Fibroblast of lung (primary cell): ENCODE data around the gene SMAD2. TPM values are rescaled to one million over a fixed set of nuclear protein-coding genes. Genes with fewer than 3 reads are reported as not detected.

ENCODE experiments used
- DNase-seq, 2 donors: peaks; one replicate each; pipeline versions ENCODE4 v3.0.0 to v3.0.0-alpha.2; 2010; ENCODE audit warnings: low read depth in 2 of 2
- H2AFZ ChIP-seq: 2 replicates; pipeline ENCODE4 v1.5.1; 2012; ENCODE audit warnings: low read length, control low read depth, inconsistent platforms
- H3K27ac ChIP-seq: 2 replicates; pipeline ENCODE4 v1.5.1; 2011; ENCODE audit warnings: low read length, control low read depth; ENCODE audit not compliant: insufficient read depth
- H3K27me3 ChIP-seq: 2 replicates; pipeline ENCODE4 v1.5.1; 2011; ENCODE audit warnings: mild to moderate bottlenecking, low read length; ENCODE audit not compliant: control insufficient read depth, insufficient read depth
- H3K36me3 ChIP-seq: 2 replicates; pipeline ENCODE4 v1.5.1; 2011; ENCODE audit warnings: low read length; ENCODE audit not compliant: control insufficient read depth, insufficient read depth
- H3K4me1 ChIP-seq: 2 replicates; pipeline ENCODE4 v1.5.1; 2011; ENCODE audit warnings: low read length; ENCODE audit not compliant: control insufficient read depth, insufficient read depth; ENCODE audit errors: extremely low read depth
- H3K4me2 ChIP-seq: 2 replicates; pipeline ENCODE4 v1.5.1; 2011; ENCODE audit warnings: low read length, control low read depth; ENCODE audit not compliant: insufficient read depth; ENCODE audit errors: extremely low read depth
- H3K4me3 ChIP-seq, 4 experiments: fragments of 200-600 bp in 1 of 4; sonication (generic) in 1 of 4; replicated peaks in 1 of 4; 2 replicates each; pipeline ENCODE4 v1.5.1; 2011 to 2016; ENCODE audit warnings: low read length in 4 of 4, low read depth in 3 of 4, mild to moderate bottlenecking in 3 of 4, control low read depth in 2 of 4, inconsistent platforms in 1 of 4, mixed read lengths in 1 of 4; ENCODE audit not compliant: insufficient read depth in 1 of 4; ENCODE audit errors: control extremely low read depth in 1 of 4
- H3K79me2 ChIP-seq: 2 replicates; pipeline ENCODE4 v1.5.1; 2012; ENCODE audit warnings: mild to moderate bottlenecking, low read length, inconsistent platforms; ENCODE audit not compliant: control insufficient read depth, insufficient read depth
- H3K9ac ChIP-seq: 2 replicates; pipeline ENCODE4 v1.5.1; 2011; ENCODE audit warnings: mild to moderate bottlenecking, low read length, control low read depth; ENCODE audit not compliant: insufficient read depth
- H3K9me3 ChIP-seq: 2 replicates; pipeline ENCODE4 v1.5.1; 2012; ENCODE audit warnings: low read depth, low read length; ENCODE audit not compliant: control insufficient read depth, insufficient read depth
- H4K20me1 ChIP-seq: 2 replicates; pipeline ENCODE4 v1.5.1; 2011; ENCODE audit warnings: low read length; ENCODE audit not compliant: control insufficient read depth, insufficient read depth; ENCODE audit errors: extremely low read depth
- EZH2 ChIP-seq: IDR thresholded peaks from 2 replicates; pipeline ENCODE4 v1.5.1; 2012; ENCODE audit warnings: low read length, control low read depth, mild to moderate bottlenecking; ENCODE audit errors: missing control alignments
- polyA plus RNA-seq, 2 donors: library from polyadenylated mRNA; depleted of rRNA in 1 of 2; stranded (reverse) in 1 of 2; unstranded in 1 of 2; fragments of >200 nt; gene quantifications; 2 replicates each; pipeline ENCODE4 v1.2.1, GENCODE V29; 2011 to 2012; ENCODE audit warnings: missing spikeins in 1 of 2
- total RNA-seq: library from RNA; depleted of rRNA; stranded (reverse); fragments of >200 nt; gene quantifications from 2 replicates; pipeline ENCODE4 v1.2.1, GENCODE V29; 2014
- TF ChIP-seq, protein P1 (sequence below), 2 donors: IDR thresholded peaks in 1 of 2; conservative IDR thresholded peaks in 1 of 2; 1 replicate in 1 of 2; 2 replicates in 1 of 2; pipeline ENCODE4 v1.5.1; 2011 to 2012; ENCODE audit warnings: low read length in 2 of 2, control low read depth in 1 of 2, inconsistent platforms in 1 of 2, low read depth in 1 of 2, mild to moderate bottlenecking in 1 of 2

The SMAD2 gene
- total and polyA plus RNA-seq, 2 donors (not counting 1 experiment from before 2014, with no cell fraction given): 76.0 to 111 TPM

DNA sequence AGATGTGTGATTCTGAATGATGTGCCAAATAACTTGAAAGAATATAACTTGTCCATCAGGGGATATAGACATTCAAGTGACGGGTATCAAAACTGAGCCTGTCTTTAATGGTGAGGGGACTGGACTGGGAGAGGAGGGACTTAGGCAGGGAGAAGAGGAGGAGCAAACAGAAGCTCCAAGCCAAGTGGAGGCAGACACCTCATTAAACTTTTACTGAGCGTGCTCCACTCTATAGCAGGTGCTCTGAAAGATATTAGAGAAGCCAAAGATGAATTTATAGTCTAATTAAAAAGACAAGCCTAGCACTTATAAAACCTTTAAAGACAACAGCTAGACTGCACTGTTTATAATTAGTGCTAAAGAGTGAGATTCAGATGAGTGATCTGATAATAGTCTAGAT lies 47.7 kb upstream of the SMAD2 start:
- no peak for DNase-seq
- Histone ChIP-seq H3K4me1 (no peaks in the 10 kb centered on the region), H3K27me3 (no peaks in the 10 kb centered on the region), H3K79me2 (no peaks in the 10 kb centered on the region), H3K9me3 (no peaks in the 10 kb centered on the region), H2AFZ (no peak overlapping the region), H3K27ac (no peak overlapping the region), H4K20me1 (no peaks in the 10 kb centered on the region), H3K4me3 (no peak overlapping the region), H3K9ac (no peak overlapping the region), H3K4me2 (no peak overlapping the region), H3K36me3 (no peaks in the 10 kb centered on the region)
- TF ChIP-seq EZH2: no peak
- TF ChIP-seq, protein P1, sequence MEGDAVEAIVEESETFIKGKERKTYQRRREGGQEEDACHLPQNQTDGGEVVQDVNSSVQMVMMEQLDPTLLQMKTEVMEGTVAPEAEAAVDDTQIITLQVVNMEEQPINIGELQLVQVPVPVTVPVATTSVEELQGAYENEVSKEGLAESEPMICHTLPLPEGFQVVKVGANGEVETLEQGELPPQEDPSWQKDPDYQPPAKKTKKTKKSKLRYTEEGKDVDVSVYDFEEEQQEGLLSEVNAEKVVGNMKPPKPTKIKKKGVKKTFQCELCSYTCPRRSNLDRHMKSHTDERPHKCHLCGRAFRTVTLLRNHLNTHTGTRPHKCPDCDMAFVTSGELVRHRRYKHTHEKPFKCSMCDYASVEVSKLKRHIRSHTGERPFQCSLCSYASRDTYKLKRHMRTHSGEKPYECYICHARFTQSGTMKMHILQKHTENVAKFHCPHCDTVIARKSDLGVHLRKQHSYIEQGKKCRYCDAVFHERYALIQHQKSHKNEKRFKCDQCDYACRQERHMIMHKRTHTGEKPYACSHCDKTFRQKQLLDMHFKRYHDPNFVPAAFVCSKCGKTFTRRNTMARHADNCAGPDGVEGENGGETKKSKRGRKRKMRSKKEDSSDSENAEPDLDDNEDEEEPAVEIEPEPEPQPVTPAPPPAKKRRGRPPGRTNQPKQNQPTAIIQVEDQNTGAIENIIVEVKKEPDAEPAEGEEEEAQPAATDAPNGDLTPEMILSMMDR (conservative IDR thresholded peaks at IDR 0.05 in 1 of 2, IDR thresholded peaks at IDR 0.05 in 1 of 2; ENCODE audit: low read depth in 1 of 2, low read length in 2 of 2): no peak

DNA sequence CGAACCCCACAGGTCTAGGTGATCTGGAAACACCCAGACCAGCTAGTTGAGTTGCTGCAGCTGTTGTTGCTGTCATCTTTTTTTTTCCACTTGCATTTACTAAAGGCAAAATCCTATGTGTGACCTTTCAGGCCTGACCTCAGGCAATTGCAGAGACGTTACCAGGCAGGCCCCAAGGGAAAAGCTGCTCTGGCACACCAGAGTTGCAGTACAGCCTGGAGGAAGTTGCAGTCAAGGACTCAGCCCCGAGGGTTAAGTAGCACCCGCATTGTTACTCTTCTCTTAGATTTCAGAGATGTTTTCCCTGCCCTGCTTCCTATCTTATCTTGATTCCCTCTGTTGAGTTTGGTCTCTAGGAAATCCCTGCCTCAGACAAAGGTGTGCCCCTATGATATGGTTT lies 45.2 kb upstream of the SMAD2 start:
- H3K4me3 ChIP-seq: no peak overlapping the region
- TF ChIP-seq EZH2: no peak
- TF ChIP-seq, protein P1 (conservative IDR thresholded peaks at IDR 0.05 in 1 of 2, IDR thresholded peaks at IDR 0.05 in 1 of 2; ENCODE audit: low read depth in 1 of 2, low read length in 2 of 2): no peak
- H3K9ac ChIP-seq: no peak overlapping the region
- H3K36me3 ChIP-seq: no peaks in the 10 kb centered on the region
- H3K79me2 ChIP-seq: no peaks in the 10 kb centered on the region
- no peak for DNase-seq
- H3K9me3 ChIP-seq: no peaks in the 10 kb centered on the region
- no peaks in the 10 kb centered on the region for H3K27me3 ChIP-seq
- no peak overlapping the region for H3K27ac ChIP-seq
- no peak overlapping the region for H3K4me2 ChIP-seq
- no peaks in the 10 kb centered on the region for H3K4me1 ChIP-seq
- H4K20me1 ChIP-seq: no peaks in the 10 kb centered on the region
- no peak overlapping the region for H2AFZ ChIP-seq

DNA sequence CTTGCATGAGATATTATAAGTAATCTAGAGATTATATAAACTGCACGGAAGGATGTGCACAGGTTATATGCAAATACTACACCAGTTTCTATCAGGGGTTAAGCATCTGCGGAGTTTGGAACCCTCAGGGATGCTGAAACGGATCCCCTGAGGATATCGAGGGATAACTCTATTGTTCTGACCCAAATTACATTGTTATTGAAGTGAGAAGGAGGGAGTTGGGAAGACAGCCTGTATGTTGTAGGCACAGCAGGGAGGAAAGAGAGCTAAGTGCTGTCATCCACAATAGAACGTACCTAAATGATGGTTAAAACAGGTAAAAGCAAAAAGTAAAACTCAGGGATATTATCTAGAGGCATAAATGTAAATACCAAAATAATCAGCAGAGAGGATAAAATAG lies 44.6 kb upstream of the SMAD2 start:
- Histone ChIP-seq H3K79me2 (no peaks in the 10 kb centered on the region), H3K4me2 (no peak overlapping the region), H2AFZ (no peak overlapping the region), H3K9ac (no peak overlapping the region), H3K9me3 (no peaks in the 10 kb centered on the region), H3K4me1 (no peaks in the 10 kb centered on the region), H4K20me1 (no peaks in the 10 kb centered on the region), H3K27me3 (no peaks in the 10 kb centered on the region), H3K4me3 (no peak overlapping the region), H3K36me3 (no peaks in the 10 kb centered on the region), H3K27ac (no peak overlapping the region)
- no peak for TF ChIP-seq EZH2
- TF ChIP-seq, protein P1 (conservative IDR thresholded peaks at IDR 0.05 in 1 of 2, IDR thresholded peaks at IDR 0.05 in 1 of 2; ENCODE audit: low read depth in 1 of 2, low read length in 2 of 2): no peak
- DNase-seq: no peak
